Measurements from ENCODE around the gene NINJ2. TPM values are rescaled to one million over a fixed set of nuclear protein-coding genes. Genes with fewer than 3 reads are reported as not detected.

The NINJ2 gene
- total RNA-seq, 1 donor = 5.8 TPM

- Histone ChIP-seq H3K27me3 (ENCODE audit: insufficient read depth, low read length) (no peaks in the 10 kb centered on the region), H2AFZ (ENCODE audit: low read length) (no peak overlapping the region), H3K4me1 (ENCODE audit: insufficient read depth, low read length) (no peaks in the 10 kb centered on the region), H3K9me3 (ENCODE audit: low read depth, low read length) (no peaks in the 10 kb centered on the region), H3K4me3 (ENCODE audit: insufficient read depth, low read length) (no peak overlapping the region), H3K4me2 (ENCODE audit: insufficient read depth, low read length) (no peak overlapping the region), H3K27ac (ENCODE audit: low read depth, low read length) (no peak overlapping the region), H3K79me2 (ENCODE audit: insufficient read depth, low read length) (no peaks in the 10 kb centered on the region), H3K36me3 (ENCODE audit: insufficient read depth, low read length) (no peaks in the 10 kb centered on the region), H4K20me1 (ENCODE audit: insufficient read depth, low read length) (no peaks in the 10 kb centered on the region)
- DNase-seq (ENCODE audit: insufficient read length, low spot score, missing footprints) = no peak
- no peak for TF ChIP-seq CTCF (IDR thresholded peaks at IDR 0.05; ENCODE audit: extremely low read depth, low read depth, low read length)
These were observed 81.5 kb downstream of the NINJ2 start for GRCh38 chr12:581746-582145.

GRCh38 chr12:581321-581720 is 81.9 kb downstream of the NINJ2 start:
- DNase-seq (ENCODE audit: insufficient read length, low spot score, missing footprints) = no peak
- no peak overlapping the region for H3K27ac ChIP-seq (ENCODE audit: low read depth, low read length)
- H3K4me2 ChIP-seq (ENCODE audit: insufficient read depth, low read length) = no peak overlapping the region
- no peak overlapping the region for H2AFZ ChIP-seq (ENCODE audit: low read length)
- no peaks in the 10 kb centered on the region for H3K79me2 ChIP-seq (ENCODE audit: insufficient read depth, low read length)
- H4K20me1 ChIP-seq (ENCODE audit: insufficient read depth, low read length) = no peaks in the 10 kb centered on the region
- no peaks in the 10 kb centered on the region for H3K4me1 ChIP-seq (ENCODE audit: insufficient read depth, low read length)
- H3K9me3 ChIP-seq (ENCODE audit: low read depth, low read length) = no peaks in the 10 kb centered on the region
- TF ChIP-seq CTCF (IDR thresholded peaks at IDR 0.05; ENCODE audit: extremely low read depth, low read depth, low read length) = no peak
- H3K4me3 ChIP-seq (ENCODE audit: insufficient read depth, low read length) = no peak overlapping the region
- no peaks in the 10 kb centered on the region for H3K27me3 ChIP-seq (ENCODE audit: insufficient read depth, low read length)
- H3K36me3 ChIP-seq (ENCODE audit: insufficient read depth, low read length) = no peaks in the 10 kb centered on the region

- DNase-seq (ENCODE audit: insufficient read length, low spot score, missing footprints) = no peak
- no peak overlapping the region for H2AFZ ChIP-seq (ENCODE audit: low read length)
- no peaks in the 10 kb centered on the region for H3K27me3 ChIP-seq (ENCODE audit: insufficient read depth, low read length)
- no peaks in the 10 kb centered on the region for H3K79me2 ChIP-seq (ENCODE audit: insufficient read depth, low read length)
- no peak overlapping the region for H3K27ac ChIP-seq (ENCODE audit: low read depth, low read length)
- H4K20me1 ChIP-seq (ENCODE audit: insufficient read depth, low read length) = no peaks in the 10 kb centered on the region
- no peak overlapping the region for H3K4me2 ChIP-seq (ENCODE audit: insufficient read depth, low read length)
- no peak overlapping the region for H3K4me3 ChIP-seq (ENCODE audit: insufficient read depth, low read length)
- no peak for TF ChIP-seq CTCF (IDR thresholded peaks at IDR 0.05; ENCODE audit: extremely low read depth, low read depth, low read length)
- H3K4me1 ChIP-seq (ENCODE audit: insufficient read depth, low read length) = peaks cover under 1% of the 10 kb centered on the region
- H3K9me3 ChIP-seq (ENCODE audit: low read depth, low read length) = no peaks in the 10 kb centered on the region
- no peaks in the 10 kb centered on the region for H3K36me3 ChIP-seq (ENCODE audit: insufficient read depth, low read length)
These were observed 82.4 kb downstream of the NINJ2 start for GRCh38 chr12:580813-581212.

- Histone ChIP-seq H3K4me3 (ENCODE audit: insufficient read depth, low read length) (no peak overlapping the region), H4K20me1 (ENCODE audit: insufficient read depth, low read length) (no peaks in the 10 kb centered on the region), H3K27me3 (ENCODE audit: insufficient read depth, low read length) (no peaks in the 10 kb centered on the region), H3K27ac (ENCODE audit: low read depth, low read length) (no peak overlapping the region), H2AFZ (ENCODE audit: low read length) (no peak overlapping the region), H3K79me2 (ENCODE audit: insufficient read depth, low read length) (no peaks in the 10 kb centered on the region), H3K4me1 (ENCODE audit: insufficient read depth, low read length) (peaks cover 13% of the 10 kb centered on the region), H3K4me2 (ENCODE audit: insufficient read depth, low read length) (no peak overlapping the region), H3K9me3 (ENCODE audit: low read depth, low read length) (no peaks in the 10 kb centered on the region), H3K36me3 (ENCODE audit: insufficient read depth, low read length) (no peaks in the 10 kb centered on the region)
- TF ChIP-seq CTCF (IDR thresholded peaks at IDR 0.05; ENCODE audit: extremely low read depth, low read depth, low read length) = no peak
- DNase-seq (ENCODE audit: insufficient read length, low spot score, missing footprints) = no peak
These were observed 83.7 kb downstream of the NINJ2 start for GRCh38 chr12:579420-580110.
